GM21717 (cell line): ENCODE data around the gene MTA1.

Experiments
- ATAC-seq: cut with Tn5 transposase; IDR thresholded peaks from one replicate; pipeline ENCODE4 v1.9.1; 2021; ENCODE audit warnings: mild to moderate bottlenecking, moderate library complexity; ENCODE audit not compliant: unreplicated experiment

The MTA1 gene

DNA sequence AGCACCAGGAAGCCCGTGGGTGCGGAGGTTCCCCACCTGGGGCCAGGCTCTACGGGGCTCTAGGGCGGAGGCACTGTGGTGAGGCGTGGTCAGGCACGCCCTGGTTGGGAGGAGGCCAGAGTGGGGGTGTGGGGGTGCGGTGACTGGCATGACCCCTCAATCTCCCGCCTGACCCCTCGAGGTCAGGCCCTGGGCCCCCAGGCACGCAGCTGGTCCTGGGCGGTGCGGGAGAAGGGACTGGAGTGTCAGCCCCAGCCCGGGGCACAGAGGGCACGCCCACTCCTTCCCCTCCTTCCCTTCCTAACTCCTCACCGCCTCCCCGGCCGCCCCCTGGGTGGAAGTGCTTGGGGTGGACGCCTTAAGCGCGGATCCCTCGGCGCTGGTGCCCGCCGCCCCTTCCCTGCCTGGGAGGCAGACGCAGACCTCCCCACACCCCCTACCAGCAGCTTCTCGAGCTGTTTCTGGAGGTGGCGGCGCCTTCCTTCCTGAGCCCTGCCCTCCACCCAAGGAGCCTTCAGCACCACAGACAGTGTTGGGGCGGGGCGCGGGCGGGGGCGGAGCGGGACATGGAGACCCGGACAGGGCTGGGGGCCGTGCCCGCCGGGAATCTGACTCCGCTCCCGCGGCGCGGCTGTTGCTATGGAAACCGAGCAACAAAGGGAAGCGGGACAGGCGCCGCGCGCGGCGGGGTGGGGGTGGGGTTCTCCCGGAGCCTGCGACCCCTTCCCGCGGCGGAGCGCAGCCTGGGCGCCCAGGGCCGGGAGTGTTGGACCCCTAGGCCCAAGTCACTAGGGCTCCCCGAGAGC lies 54.3 kb downstream of the MTA1 start:
- ATAC-seq, result no peak

DNA sequence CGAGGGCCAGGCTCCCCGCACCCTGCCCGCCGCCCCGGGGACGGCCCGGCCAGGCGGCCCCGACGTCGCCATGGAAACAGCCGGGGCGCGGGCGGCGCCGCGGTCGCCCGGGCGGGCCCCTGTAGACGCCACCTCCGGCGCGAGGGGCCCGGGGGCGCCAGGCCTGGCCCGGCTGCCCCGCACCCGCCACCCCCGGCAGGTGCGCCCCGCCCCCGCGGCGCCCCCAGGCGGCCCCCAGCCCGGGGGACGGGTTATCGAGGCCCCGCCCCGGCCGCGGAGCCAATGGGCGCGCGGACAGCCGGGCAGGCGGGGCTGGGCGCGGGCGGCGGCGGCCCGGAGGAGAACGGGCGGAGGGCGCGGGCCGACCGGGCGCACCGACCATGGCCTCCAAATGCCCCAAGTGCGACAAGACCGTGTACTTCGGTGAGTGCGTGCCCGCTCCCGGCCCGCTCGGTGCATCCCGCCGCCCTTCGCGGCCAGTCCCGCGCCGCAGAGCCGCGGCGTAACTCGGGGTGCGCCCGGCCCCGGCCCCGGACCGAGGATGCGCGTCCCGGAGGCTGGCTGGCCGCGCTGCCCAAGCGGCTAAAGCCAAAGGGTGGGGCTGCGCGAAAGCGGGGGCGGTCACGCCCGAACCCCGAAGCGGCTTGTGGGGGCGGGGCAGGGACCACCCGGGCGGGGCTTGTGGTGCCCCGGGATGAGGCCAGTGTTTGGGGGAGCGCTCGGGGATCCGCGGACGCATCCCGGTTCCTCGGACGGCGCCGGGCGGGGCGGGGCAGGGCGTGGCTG lies 55.0 kb downstream of the MTA1 start, which contains the start of gene CRIP2:
Gene CRIP2, plus strand, starts transcription at position 339 of the 786 bp plus-strand sequence. Its CDS starts 42 bp downstream, at position 381.
- ATAC-seq, result no peak

DNA sequence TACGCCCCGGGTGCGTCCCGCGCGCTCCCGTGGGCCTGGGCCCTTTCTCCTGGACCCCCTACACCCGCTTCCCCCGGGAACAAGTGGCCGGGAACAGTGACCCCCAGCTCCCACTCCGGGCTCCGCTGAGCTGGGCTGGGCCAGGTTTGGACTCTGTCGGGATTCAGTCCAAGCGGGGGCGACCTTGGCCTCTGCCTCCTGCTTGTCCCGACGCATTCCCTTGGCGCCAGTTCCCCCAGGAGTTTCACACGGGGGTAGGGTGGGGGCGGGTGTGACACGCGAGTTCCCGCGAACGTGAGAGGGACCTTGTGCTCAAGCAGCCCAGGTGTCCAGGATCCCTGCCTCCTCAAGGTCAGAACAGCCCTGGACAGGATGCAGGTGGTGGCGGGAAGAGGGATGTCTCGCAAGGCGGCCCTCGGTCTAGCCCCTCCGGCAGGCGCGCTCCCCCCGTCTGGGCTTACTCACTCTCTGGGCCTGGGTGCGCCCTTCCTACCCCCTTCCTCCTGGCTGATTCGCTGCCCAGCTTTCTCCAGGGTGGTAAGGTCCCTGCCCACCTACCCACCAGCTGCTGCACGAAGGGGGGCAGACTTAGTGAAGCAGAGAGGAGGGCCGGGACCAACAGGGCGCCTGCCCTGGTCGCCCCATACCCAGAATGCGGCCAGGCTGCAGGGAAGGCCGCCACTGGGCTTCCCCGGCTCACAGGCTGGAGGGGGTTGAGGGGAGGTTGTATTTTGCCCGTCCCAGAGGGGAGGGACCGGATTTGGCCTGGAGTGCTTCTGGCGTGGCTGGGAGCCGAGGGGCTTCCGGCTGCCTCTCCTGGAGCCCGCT lies 55.9 kb downstream of the MTA1 start:
- no peak for ATAC-seq

DNA sequence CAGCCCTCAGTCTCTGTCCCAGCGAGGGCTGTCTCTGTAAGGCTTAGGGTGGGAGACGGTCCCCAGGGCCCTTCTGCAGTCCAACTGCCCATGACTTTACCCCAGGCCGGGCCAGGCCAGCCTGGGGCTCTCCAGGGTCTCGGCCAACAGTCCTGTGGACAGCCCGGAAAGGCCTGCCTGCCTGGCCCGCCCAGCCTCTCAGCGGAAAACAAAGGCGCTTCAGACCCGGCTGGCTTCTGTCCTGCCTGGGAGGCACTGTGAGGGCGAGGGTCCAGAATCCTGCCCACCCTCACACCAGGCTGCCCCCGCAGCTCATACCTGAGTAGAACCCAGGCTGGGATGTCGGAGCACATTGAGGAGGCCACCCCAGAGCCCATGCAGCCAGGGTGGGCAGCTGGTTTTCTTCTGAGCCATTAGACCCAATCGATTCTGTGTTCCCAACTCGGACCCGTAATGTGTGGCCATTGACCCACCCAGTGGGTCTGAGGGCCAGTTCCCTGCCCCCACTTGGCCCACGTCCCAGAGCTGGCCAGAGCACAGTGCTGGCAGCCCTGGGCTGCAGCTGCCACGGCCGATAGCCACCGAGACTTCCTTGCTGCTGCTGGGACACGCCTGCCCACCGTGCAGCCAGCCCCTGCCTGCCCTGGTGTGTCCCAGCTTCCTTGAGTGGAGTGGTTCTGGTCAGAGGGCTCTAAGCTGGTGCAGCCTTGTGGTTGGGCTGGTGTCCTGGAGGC lies 56.6 kb downstream of the MTA1 start:
- ATAC-seq, result no peak

DNA sequence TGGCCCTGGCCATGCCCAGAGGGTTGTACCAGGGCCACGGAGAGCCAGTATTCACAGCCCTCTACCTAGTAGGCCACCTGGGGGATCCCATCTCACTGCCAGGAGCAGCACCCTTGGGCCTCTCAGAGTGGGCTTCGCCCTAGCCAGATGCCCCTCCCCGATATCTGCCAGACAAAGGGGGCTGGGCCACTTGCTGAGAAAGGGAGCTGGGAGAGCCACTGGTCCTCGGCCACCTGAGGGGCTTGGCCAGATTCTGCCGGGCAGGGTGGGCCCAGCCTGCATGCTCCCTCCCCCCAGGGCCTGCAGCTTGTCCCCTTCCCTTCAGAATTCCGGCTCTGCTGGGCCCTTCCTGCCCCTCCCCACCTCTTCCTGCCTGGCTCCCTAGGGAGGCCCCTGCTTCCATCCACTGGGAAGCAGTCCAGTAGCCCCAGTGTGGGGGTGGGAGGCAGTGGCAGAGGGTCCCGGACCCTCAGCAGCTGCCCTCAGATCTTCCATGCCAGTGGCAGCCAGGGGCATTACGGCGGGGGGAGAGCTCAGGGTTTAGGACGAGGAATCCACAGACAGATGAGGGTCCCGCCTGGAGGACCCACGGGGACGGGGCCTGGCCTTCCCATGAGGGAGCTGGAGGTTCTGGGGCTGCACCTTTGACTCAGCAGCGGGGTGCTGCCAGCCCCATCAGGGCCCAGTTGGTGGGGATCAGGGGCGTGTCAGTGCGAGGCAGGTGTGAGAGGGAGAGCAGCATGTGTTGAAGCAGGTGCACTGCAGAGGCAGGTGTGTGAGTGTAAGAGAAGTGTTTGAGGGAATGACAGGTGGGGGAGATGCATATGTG lies 57.4 kb downstream of the MTA1 start:
- ATAC-seq, result no peak

DNA sequence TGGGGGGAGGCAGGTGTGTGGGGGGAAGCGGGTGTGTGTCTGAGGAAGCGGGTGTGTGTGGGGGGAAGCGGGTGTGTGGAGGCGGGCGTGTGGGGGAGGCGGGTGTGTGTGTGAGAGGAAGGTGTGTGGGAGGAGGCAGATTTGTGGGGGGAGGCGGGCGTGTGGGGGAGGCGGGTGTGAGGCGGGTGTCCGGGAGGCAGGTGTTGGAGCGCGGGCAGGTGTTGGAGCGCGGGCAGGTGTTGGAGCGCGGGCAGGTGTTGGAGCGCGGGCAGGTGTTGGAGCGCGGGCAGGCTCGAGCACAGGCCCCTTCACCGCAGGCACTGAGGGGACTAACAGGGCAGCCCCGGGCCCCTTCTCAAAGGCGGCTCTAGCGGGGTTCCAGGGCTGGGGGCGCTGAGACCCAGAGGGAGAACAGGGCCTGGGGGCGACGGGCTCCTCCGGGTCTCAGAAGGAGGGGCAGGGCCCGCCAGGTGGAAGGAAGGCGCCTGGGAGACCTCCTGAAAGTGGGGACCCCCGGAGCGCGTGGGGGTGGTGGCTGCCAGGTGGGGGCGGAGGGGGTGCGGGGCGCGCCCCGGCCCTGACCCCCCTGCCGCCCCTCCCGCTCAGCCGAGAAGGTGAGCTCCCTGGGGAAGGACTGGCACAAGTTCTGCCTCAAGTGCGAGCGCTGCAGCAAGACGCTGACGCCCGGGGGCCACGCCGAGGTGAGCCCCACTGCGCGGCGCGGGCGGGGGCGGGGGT lies 58.2 kb downstream of the MTA1 start:
- no peak for ATAC-seq

DNA sequence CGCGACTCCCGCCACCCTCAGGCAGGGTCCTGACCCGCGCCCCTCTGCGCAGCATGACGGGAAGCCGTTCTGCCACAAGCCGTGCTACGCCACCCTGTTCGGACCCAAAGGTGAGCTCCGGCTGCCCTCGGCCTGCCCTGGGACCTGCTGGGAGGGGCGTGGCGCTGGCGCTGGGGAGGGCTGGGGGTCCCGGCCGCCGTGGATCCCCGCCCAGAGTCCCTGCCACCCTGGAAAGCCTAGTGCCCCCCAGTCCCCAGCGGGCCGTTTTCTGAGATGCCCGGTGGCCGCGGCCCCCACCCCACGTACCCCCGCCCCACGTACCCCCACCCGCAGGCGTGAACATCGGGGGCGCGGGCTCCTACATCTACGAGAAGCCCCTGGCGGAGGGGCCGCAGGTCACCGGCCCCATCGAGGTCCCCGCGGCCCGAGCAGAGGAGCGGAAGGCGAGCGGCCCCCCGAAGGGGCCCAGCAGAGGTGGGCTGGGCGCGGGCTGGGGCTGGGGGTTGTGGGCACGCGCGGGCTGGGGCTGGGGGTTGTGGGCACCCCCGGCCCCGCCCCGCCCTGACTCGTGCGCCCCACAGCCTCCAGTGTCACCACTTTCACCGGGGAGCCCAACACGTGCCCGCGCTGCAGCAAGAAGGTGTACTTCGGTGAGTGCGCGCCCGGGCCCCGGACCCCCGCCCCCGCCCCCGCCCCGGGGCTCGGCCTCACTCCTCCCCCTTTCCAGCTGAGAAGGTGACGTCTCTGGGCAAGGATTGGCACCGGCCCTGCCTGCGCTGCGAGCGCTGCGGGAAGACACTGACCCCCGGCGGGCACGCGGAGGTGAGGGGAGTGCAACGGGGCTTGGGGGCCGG lies 59.0 kb downstream of the MTA1 start:
- no peak for ATAC-seq

DNA sequence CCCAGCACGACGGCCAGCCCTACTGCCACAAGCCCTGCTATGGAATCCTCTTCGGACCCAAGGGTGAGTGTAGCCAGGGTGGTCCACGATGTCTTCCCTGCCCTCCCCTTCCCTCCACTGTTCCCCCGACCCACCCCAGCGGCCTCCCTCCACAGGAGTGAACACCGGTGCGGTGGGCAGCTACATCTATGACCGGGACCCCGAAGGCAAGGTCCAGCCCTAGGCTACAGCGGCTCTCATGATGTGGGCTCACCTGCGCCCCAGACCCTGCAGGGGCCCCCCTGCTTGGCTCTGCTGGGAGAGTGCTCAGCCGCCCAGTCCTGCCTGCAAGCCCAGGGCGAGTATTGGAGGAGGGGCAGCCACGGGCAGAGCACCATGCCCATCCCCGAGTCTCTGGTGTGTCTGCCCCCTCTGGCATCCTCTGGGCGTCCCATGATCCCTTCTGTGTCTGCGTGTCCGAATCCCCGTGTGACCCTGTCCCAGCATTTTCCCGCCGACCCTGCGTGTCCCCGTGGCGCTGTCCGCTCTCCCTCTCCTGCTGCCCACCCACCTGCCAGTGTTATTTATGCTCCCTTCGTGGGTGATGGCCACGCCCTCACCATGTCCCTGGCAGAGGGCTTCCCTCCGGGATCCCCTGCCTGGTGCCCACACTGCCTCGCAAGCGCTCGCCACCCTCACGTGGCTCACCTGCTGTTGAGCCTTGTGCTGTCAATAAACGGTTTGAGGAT lies 60.0 kb downstream of the MTA1 start:
- ATAC-seq, result no peak

DNA sequence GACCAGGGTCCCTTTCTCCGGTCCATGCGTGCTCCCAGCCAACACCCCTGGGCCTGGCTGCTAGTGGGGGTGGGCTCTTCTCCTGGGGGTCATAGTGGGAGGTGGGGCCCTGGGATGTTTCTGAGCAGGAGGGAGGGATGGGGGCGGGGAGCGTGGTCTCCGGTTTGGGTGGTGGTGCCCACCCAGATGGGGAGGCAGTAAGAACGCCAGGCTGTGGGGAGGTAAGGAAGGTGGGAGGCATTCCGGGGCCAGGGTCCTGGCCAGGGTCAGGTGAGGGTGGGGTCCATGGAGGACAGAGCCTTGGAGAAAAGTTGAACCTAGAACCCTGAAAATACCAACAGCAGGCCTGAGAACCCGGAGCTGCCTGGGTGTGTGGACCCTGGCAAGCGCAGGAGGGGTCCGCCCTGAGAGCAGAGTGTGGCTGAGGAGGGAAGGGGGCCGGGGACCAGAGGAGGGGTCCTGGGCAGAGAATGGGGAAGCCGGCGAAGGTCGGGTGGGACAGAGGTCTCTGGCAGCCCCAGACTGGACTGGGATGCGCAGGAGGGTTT lies 60.6 kb downstream of the MTA1 start:
- no peak for ATAC-seq

DNA sequence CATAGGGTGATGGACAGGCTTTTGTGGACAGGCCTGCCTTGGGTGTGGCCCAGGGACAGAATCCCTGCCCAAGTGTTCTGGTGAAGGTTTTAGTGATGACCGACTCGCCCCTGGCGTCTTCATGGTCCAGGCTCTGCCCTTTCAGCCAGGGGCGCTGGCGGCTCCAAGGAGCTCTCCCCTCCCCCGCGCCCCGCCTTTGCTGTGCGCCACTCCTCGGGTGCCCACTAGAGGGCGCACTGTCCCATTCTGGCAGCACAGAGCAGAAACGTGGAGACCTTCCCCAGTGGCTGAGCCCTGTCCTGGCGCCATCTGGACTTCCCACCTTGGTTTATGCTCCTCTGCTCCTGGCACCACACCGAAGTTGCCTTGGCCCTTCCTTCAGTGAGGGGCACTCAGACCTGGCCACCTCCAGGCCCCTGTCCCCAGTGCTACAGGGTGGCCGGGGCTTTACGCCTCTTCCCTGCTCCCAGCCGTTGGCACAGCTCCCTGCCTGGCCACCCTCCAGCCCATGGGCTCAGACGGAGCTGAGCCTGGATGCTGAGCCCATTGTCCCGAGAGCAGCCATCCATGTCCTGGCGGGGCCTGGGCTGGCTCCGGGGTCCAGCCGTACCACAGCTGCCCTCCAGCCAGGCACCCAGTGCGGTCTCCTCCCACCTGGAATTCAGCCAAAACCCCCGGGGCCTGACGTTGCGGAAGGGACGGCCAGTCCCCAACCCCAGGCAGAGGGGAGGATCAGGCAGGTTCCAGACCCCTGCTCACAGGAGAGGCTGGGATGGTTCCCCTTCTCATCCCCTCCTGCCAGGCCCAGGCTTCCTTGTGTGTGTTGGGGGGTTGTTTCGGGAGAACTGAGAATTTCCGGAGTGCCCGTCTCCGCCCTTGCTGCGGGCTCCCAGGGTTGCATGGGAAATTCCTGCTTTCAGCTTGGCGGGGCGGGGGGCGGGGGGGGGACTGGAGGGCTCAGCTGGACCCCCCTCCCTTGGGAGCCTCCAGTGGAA lies 61.5 kb downstream of the MTA1 start:
- peak; percentile 33 for ATAC-seq

DNA sequence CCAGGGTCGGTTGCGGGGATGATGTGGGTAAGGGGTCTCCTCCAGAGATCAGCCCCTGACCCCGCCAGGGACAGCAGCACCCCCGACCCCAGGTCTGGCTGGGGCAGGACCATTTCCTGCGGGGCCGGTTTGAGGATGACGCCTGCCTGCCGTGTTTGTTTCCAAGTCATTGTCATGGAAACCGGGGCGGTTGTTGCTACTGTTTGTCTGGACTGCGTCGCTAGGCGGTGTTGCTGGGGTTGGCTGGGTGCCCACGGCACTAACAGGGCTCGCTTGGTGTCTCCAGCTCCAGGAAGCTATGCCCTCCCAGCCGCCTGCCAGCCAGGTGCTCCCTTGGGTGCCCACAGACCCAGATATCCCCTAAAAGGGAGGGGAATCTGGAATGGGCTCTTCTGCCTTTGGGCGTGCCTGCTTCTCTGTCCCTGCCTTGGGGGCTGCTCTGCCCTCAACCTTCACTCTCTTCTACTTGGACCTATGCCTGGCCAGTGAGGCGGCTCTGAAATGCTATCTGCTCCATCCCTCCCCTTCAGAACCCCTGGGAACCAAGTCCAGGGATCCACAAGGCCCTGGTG lies 62.3 kb downstream of the MTA1 start:
- peak; percentile 27 for ATAC-seq

DNA sequence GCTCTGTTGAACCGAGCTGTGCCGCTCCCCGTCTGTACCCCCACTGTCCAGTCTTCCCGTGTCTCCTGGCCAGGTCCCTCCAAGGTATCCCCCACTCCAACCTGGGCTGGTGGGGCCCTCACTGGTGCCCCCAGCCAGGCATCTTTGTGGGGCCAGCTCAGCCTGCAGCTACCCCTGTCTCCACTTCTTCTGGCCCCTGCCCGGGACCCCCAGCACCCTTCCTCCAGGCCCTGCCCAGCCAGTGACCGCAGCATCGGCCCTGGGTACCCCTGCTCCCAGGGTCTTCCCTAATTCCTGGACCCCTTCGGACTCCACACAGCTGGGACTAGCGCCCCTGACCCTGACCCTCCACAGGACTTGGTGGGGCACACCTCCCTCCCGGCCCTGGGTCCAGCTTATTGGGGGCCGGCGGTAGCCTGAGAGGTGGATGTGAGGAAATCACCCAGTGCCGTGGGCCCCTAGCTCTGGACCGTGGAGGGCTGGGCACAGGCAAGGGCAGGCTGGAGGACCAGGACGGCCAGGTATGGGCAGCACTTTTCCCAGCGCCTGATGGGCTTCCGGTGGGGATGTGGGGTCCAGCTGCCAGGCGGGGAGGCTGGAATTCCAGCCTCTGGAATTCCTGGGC lies 63.0 kb downstream of the MTA1 start:
- no peak for ATAC-seq

DNA sequence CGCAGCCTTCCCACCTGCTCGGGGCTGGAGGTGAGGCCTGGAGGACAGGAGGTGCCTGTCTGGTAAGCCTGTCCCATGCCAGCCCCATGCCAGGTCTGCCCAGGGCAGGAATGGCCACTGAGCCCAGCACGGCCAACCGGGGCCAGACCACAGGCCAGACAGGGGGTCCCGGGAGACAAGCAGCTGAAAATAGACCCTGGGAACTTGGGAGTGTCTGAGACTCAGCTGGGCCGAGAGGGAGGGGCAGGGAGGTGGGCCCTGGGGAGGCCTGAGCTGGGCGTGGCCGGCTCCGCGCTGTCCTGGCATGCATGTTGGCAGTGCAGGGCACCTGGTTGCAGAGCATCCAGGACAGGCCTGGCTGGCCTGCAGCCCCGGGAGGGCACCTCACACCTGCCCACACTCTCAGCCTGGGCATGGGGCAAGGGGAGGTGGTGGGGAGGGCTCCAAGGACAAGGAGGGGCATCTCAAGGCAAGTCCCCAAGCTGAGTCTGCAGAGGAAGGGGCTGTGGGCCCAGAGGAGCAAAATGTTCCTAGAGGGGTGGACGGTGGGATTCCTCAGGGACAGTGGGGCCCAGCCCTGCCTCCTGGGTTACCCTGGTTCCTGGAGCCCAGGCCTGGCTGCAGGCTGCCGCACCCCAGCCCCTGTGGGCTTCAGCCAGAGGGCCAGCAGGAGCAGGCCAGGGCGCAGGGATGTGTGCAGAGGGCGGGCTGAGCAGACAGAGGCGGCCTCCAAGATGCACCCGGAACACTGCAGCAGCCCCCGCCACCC lies 63.9 kb downstream of the MTA1 start:
- ATAC-seq, result no peak
